Ovary (tissue), 9 donors: ENCODE data around the gene AP2A2. TPM values are rescaled to one million over a fixed set of nuclear protein-coding genes. Genes with fewer than 3 reads are reported as not detected.

ENCODE experiments used
- DNase-seq, 5 donors: peaks; one replicate each; pipeline ENCODE4 v3.0.0-alpha.2; 2019 to 2020
- H3K27ac ChIP-seq, 2 donors: fragments of 200-600 bp; one replicate each; pipeline versions ENCODE4 v1.5.1 to v1.8.0; 2019 to 2022
- H3K27me3 ChIP-seq: fragments of 200-600 bp; one replicate; pipeline ENCODE4 v1.8.0; 2022
- H3K36me3 ChIP-seq: fragments of 200-600 bp; sonication (generic); one replicate; pipeline ENCODE4 v1.5.1; 2019
- H3K4me1 ChIP-seq: one replicate; pipeline ENCODE4 v1.8.1; 2013; ENCODE audit warnings: mild to moderate bottlenecking, moderate library complexity; ENCODE audit not compliant: insufficient read depth
- H3K4me3 ChIP-seq: fragments of 200-600 bp; sonication (generic); one replicate; pipeline ENCODE4 v1.5.1; 2017
- H3K9me3 ChIP-seq, 2 donors: fragments of 200-600 bp in 1 of 2; sonication (generic) in 1 of 2; one replicate each; pipeline versions ENCODE4 v1.5.1 to v1.8.1; 2013 to 2019; ENCODE audit warnings: mild to moderate bottlenecking in 1 of 2, moderate library complexity in 1 of 2
- CTCF ChIP-seq, 3 donors: fragments of 450-650 bp in 2 of 3; fragments of 200-600 bp in 1 of 3; IDR thresholded peaks; one replicate each; pipeline versions ENCODE4 v1.5.1 to v1.8.0; 2016 to 2022; ENCODE audit warnings: antibody characterized with exemption in 3 of 3, mild to moderate bottlenecking in 1 of 3
- EP300 ChIP-seq: sonication (generic); formaldehyde crosslinking; IDR thresholded peaks from one replicate; pipeline ENCODE4 v1.6.1; 2017; ENCODE audit warnings: antibody characterized with exemption
- POLR2A ChIP-seq: fragments of 450-650 bp; IDR thresholded peaks from one replicate; pipeline ENCODE4 v1.6.1; 2017; ENCODE audit warnings: antibody characterized with exemption, mild to moderate bottlenecking, moderate library complexity
- WGBS, 3 donors: extraction: QIAGEN DNeasy Blood & Tissue Kit in 1 of 3; methylation state at CpG; one replicate each; pipeline versions ENCODE4 v1.1.5 to v1.1.7; 2013 to 2017; 5-methylcytosine and 5-hydroxymethylcytosine counted together
- intact Hi-C, 4 donors: fragments of 100-400 bp; cut with DNase I; formaldehyde crosslinking; loops; one replicate each; pipeline versions ENCODE4 v1.11.0 to v1.15.1; 2022 to 2023
- polyA plus RNA-seq, 2 donors: library from polyadenylated mRNA; stranded (reverse); fragments of 200-250 nt in 1 of 2; fragments of 350-450 nt in 1 of 2; fragmentation: Illumina TruSeq in 1 of 2; extraction: RNeasy Lipid Tissue Mini Kit (QIAGEN cat#74804) in 1 of 2; gene quantifications; one replicate each; pipeline ENCODE4 v1.2.3, GENCODE V29; 2013 to 2014
- total RNA-seq, 7 donors: library from RNA; depleted of rRNA in 2 of 7; stranded (reverse); fragments of >200 nt in 2 of 7; fragmentation: NEBNext Ultra II Directional in 3 of 7; extraction: Animal tissue kit (Norgen Biotek cat#: 25700) in 3 of 7; gene quantifications; one replicate each; pipeline versions ENCODE4 v1.1.0 to v1.2.4, GENCODE V29; 2016 to 2023
- donor health status: DM: no; HTN: no; CAD: no; lungs with moderate emphysema.
- donor health status: DM: no; HTN: no; CAD: no.
- donor health status: Bipolar disorder and iron deficiency.
- donor health status: DM: yes; HTN: yes; CAD: no.
- donor health status: DM: no; HTN: no; CAD: no.
- donor health status: DM: yes; HTN: yes; CAD: no.

AP2A2 gene
- total and polyA plus RNA-seq, 9 donors = 27.7 to 151 (median 54.0) TPM

DNA sequence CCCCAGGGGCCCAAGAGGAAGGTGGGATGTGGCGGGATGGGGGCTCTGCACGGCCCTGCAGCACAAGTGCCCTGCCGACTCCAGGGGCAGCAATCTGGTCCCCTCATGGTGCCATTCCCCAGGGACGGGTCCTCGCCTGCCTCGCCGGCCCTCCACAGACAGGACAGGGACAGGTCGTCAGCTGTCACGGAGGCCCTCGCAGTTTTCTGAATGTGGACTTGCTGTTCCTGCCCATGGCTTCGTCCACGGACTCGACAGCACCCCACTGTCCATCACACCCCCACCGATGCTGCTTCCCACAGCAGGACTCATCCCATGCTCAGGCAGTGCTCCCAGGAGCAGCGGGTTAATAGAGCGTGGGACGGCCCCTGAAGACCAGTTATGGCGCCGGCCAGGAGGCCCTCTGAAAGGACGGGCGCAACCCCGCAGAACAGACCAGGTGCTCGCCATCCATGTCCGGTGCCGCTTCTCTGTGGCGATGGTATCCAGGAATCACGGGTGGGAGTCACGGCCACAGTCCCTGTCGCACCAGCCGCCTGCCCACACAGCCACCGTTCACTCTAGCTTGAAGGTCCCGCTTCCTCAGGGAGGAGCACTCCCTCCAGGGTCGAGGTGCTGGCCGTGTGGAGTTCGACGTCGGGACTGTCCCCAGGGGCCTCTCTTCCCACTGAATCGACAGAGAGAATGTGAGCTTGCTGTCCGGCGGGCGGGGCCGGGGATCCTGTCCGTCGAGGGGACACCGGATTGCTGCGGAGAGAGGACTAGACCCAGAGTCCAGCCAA is 130.5 kb downstream of the AP2A2 start:
- intact Hi-C loops = loop anchor here in 1 of 4 donors (10.0 kb wide), 1 partner anchor 201 kb away; no protein-coding TSS in a partner anchor
- no peaks in the 10 kb centered on the region for H3K36me3 ChIP-seq
- 76 to 79% (median 78%) methylated on average over 46 of the region's 46 CpGs for WGBS, 3 donors
- no peaks in the 10 kb centered on the region for H3K9me3 ChIP-seq
- H3K27me3 ChIP-seq = no peaks in the 10 kb centered on the region
- TF ChIP-seq EP300 = no peak
- TF ChIP-seq POLR2A = no peak
- TF ChIP-seq CTCF (IDR thresholded peaks at IDR 0.05) = no peak
- DNase-seq = peak in 4 of 5 donors; percentile 5 to 30 (median 10)
- no peaks in the 10 kb centered on the region for H3K4me1 ChIP-seq
- no peak overlapping the region for H3K4me3 ChIP-seq
- no peak overlapping the region for H3K27ac ChIP-seq

- H3K27me3 ChIP-seq = no peaks in the 10 kb centered on the region
These were observed 132.1 kb downstream of the AP2A2 start for GRCh38 chr11:1057806-1058205.

DNA sequence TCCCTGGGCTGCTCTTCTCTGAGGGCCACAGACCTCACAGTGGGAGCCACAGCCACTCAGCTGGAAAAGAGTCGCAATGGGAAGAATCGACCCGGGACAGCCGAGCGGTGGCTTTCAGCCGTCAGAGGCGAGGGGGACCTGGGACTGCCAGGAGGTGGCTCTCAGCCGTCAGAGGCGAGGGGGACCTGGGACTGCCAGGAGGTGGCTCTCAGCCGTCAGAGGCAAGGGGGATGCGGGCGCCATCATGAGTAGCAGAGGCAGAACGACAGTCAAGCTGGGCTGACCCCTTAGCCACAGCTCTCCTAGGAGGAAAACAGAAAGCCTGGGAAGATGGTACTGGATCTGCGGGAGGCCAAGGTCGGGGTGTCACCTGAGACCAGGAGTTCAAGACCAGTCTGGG is 134.1 kb downstream of the AP2A2 start:
- DNase-seq = peak in 1 of 5 donors; percentile 5
- Histone ChIP-seq H3K4me3 (no peak overlapping the region), H3K27ac (no peak overlapping the region), H3K4me1 (no peaks in the 10 kb centered on the region), H3K27me3 (no peaks in the 10 kb centered on the region), H3K36me3 (no peaks in the 10 kb centered on the region), H3K9me3 (no peaks in the 10 kb centered on the region)
- intact Hi-C loops = loop anchor here in 1 of 4 donors (10.0 kb wide), 1 partner anchor 205 kb away; no protein-coding TSS in a partner anchor
- 72 to 74% (median 73%) methylated on average over 15 of the region's 15 CpGs for WGBS, 3 donors
- TF ChIP-seq EP300 (no peak), POLR2A (no peak)

More at GRCh38 chr11:1057806-1058205, 132.1 kb downstream of the AP2A2 start:
- Histone ChIP-seq H3K36me3 (no peaks in the 10 kb centered on the region), H3K4me1 (no peaks in the 10 kb centered on the region), H3K4me3 (no peak overlapping the region), H3K27ac (no peak overlapping the region), H3K9me3 (no peaks in the 10 kb centered on the region)
- 85 to 89% (median 86%) methylated on average over 16 of the region's 16 CpGs for WGBS, 3 donors
- intact Hi-C loops = loop anchor here in 1 of 4 donors (10.0 kb wide), 1 partner anchor 203 kb away; no protein-coding TSS in a partner anchor
- peak in 1 of 5 donors; percentile 4 for DNase-seq
- no peak for TF ChIP-seq CTCF (IDR thresholded peaks at IDR 0.05)
- TF ChIP-seq EP300 = no peak
- TF ChIP-seq POLR2A = no peak

- intact Hi-C loops = no loop called here
- H3K4me3 ChIP-seq = no peak overlapping the region
- no peaks in the 10 kb centered on the region for H3K4me1 ChIP-seq
- H3K9me3 ChIP-seq = no peaks in the 10 kb centered on the region
- WGBS, 3 donors = 82 to 89% (median 87%) methylated on average over 16 of the region's 16 CpGs
- no peaks in the 10 kb centered on the region for H3K36me3 ChIP-seq
- H3K27ac ChIP-seq = no peak overlapping the region
- peak in 2 of 5 donors; percentile 6 to 9 for DNase-seq
- TF ChIP-seq POLR2A (no peak), EP300 (no peak), CTCF (IDR thresholded peaks at IDR 0.05) (no peak)
- H3K27me3 ChIP-seq = no peaks in the 10 kb centered on the region
These were observed 134.7 kb downstream of the AP2A2 start for GRCh38 chr11:1060410-1060809.
